Karpas-422 (cell line): Measurements from ENCODE around the gene AK4. TPM values are rescaled to one million over a fixed set of nuclear protein-coding genes. Genes with fewer than 3 reads are reported as not detected.

Source experiments
- DNase-seq: peaks from one replicate; pipeline ENCODE4 v3.0.0-alpha.2; 2015
- H2AFZ ChIP-seq: fragments of 200-600 bp; sonication (generic); 2 replicates; pipeline ENCODE4 v1.6.1; 2014; ENCODE audit warnings: antibody characterized with exemption, low read length, mixed read lengths
- H3K27ac ChIP-seq: fragments of 200-600 bp; sonication (generic); 2 replicates; pipeline ENCODE4 v1.5.1; 2014; ENCODE audit warnings: mild to moderate bottlenecking, low read length, moderate library complexity
- H3K27me3 ChIP-seq: fragments of 200-600 bp; sonication (generic); 2 replicates; pipeline ENCODE4 v1.6.1; 2014; ENCODE audit warnings: low read length, mixed read lengths
- H3K36me3 ChIP-seq: fragments of 200-600 bp; sonication (generic); 2 replicates; pipeline ENCODE4 v1.6.1; 2014; ENCODE audit warnings: low read length, mixed read lengths; ENCODE audit not compliant: insufficient read depth
- H3K4me1 ChIP-seq: fragments of 200-600 bp; sonication (generic); 2 replicates; pipeline ENCODE4 v1.6.1; 2014; ENCODE audit warnings: mild to moderate bottlenecking, low read length, mixed read lengths
- H3K4me2 ChIP-seq: fragments of 200-600 bp; sonication (generic); 2 replicates; pipeline ENCODE4 v1.6.1; 2014; ENCODE audit warnings: low read length, low read depth, mild to moderate bottlenecking; ENCODE audit not compliant: poor library complexity, severe bottlenecking
- H3K4me3 ChIP-seq: fragments of 200-600 bp; sonication (generic); 2 replicates; pipeline ENCODE4 v1.5.1; 2014; ENCODE audit warnings: mild to moderate bottlenecking, antibody characterized with exemption, low read length, mixed read lengths
- H3K79me2 ChIP-seq: fragments of 200-600 bp; sonication (generic); 2 replicates; pipeline ENCODE4 v1.6.1; 2014; ENCODE audit warnings: mild to moderate bottlenecking, low read length, mixed read lengths
- H3K9ac ChIP-seq: fragments of 200-600 bp; sonication (generic); 2 replicates; pipeline ENCODE4 v1.6.0; 2014; ENCODE audit warnings: low read length
- H3K9me2 ChIP-seq: fragments of 200-600 bp; sonication (generic), shearing (Covaris generic); replicated peaks from 2 replicates; pipeline ENCODE4 v1.6.0; 2014; ENCODE audit warnings: mild to moderate bottlenecking, low read length, moderate library complexity; ENCODE audit not compliant: insufficient read depth
- H3K9me3 ChIP-seq: fragments of 300-700, 200-600 bp; sonication (generic); 2 replicates; pipeline ENCODE4 v1.6.1; 2014; ENCODE audit warnings: low read length, mixed read lengths
- H4K20me1 ChIP-seq: fragments of 200-600 bp; sonication (generic); 2 replicates; pipeline ENCODE4 v1.6.1; 2014; ENCODE audit warnings: mild to moderate bottlenecking, antibody characterized with exemption, low read length, low read depth; ENCODE audit not compliant: insufficient read depth
- total RNA-seq: library from RNA; depleted of rRNA; stranded (reverse); fragments of >200 nt; shearing (Covaris generic); gene quantifications from 2 replicates; pipeline ENCODE4 v1.2.3, GENCODE V29; 2014; ENCODE audit warnings: low replicate concordance

The AK4 gene
- total RNA-seq, 1 experiment from 2014 or later, result 0.37 TPM

DNA sequence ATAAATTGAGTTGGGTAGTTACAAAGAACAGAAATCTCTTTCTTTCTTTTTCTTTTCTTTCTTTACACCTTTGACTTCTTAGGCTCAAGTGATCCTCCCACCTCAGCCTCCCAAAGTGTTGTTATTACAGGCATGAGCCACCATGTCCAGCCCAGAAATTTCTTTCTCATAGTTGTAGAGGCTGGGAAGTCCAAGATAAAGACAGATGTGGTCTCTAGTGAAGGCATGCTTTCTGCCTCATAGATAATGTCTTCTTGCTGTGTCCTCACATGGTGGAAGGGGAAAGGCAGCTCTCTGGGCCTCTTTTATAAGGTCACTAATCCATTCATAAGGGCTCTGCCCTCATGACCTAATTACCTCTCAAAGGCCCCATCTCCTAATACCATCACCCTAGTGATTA lies 97.3 kb downstream of the AK4 start:
- H3K9ac ChIP-seq, result no peak overlapping the region
- H3K27ac ChIP-seq, result no peak overlapping the region
- no peak overlapping the region for H2AFZ ChIP-seq
- no peaks in the 10 kb centered on the region for H3K9me3 ChIP-seq
- H3K79me2 ChIP-seq, result no peaks in the 10 kb centered on the region
- H3K27me3 ChIP-seq, result no peaks in the 10 kb centered on the region
- no peaks in the 10 kb centered on the region for H4K20me1 ChIP-seq
- no peak overlapping the region for H3K4me3 ChIP-seq
- H3K36me3 ChIP-seq, result no peaks in the 10 kb centered on the region
- no peaks in the 10 kb centered on the region for H3K4me1 ChIP-seq
- H3K4me2 ChIP-seq, result no peak overlapping the region
- H3K9me2 ChIP-seq, result no peaks in the 10 kb centered on the region
- DNase-seq, result no peak

- no peak for DNase-seq
- H3K4me3 ChIP-seq, result no peak overlapping the region
- H3K9me2 ChIP-seq, result no peaks in the 10 kb centered on the region
- H2AFZ ChIP-seq, result no peak overlapping the region
- H3K9me3 ChIP-seq, result no peaks in the 10 kb centered on the region
- no peaks in the 10 kb centered on the region for H3K79me2 ChIP-seq
- no peak overlapping the region for H3K4me2 ChIP-seq
- H3K36me3 ChIP-seq, result no peaks in the 10 kb centered on the region
- no peaks in the 10 kb centered on the region for H4K20me1 ChIP-seq
- H3K4me1 ChIP-seq, result no peaks in the 10 kb centered on the region
- no peak overlapping the region for H3K27ac ChIP-seq
- H3K9ac ChIP-seq, result no peak overlapping the region
- H3K27me3 ChIP-seq, result no peaks in the 10 kb centered on the region
Observed at GRCh38 chr1:65247419-65248359, 99.7 kb downstream of the AK4 start.

DNA sequence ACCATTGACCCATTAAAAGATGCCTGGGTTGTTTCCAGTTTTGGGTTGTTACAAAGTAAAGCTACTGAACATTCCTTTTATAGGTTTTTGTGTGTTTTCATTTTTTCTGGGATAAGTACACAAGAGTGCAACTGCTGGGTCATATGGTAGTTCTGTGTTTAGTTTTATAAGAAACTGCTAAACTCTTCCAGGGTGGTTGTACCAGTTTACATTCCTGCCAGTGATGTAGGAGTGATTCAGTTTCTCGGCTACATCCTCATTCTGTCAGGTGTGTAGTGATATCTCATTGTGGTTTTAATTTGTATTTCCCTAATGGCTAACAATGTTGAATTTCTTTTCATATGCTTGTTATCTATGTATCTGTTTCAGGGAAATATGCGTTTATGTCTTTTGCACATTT lies 102.8 kb downstream of the AK4 start:
- Histone ChIP-seq H4K20me1 (no peaks in the 10 kb centered on the region), H3K9me2 (no peaks in the 10 kb centered on the region), H3K9me3 (no peaks in the 10 kb centered on the region), H3K4me3 (no peak overlapping the region), H3K9ac (no peak overlapping the region), H2AFZ (no peak overlapping the region), H3K36me3 (no peaks in the 10 kb centered on the region), H3K4me1 (peaks cover 12% of the 10 kb centered on the region), H3K4me2 (no peak overlapping the region), H3K27ac (no peak overlapping the region), H3K79me2 (no peaks in the 10 kb centered on the region), H3K27me3 (no peaks in the 10 kb centered on the region)
- no peak for DNase-seq

GRCh38 chr1:65253800-65254319 lies 105.9 kb downstream of the AK4 start:
- Histone ChIP-seq H3K27ac (no peak overlapping the region), H4K20me1 (no peaks in the 10 kb centered on the region), H3K4me1 (peaks cover 12% of the 10 kb centered on the region), H3K4me2 (peak overlapping the region; percentile 89), H3K9ac (peak overlapping the region; percentile 70), H3K36me3 (no peaks in the 10 kb centered on the region), H3K27me3 (no peaks in the 10 kb centered on the region), H3K9me2 (no peaks in the 10 kb centered on the region), H2AFZ (peak overlapping the region; percentile 98), H3K79me2 (no peaks in the 10 kb centered on the region), H3K9me3 (no peaks in the 10 kb centered on the region), H3K4me3 (peak overlapping the region; percentile 81)
- no peak for DNase-seq

GRCh38 chr1:65254320-65255034 lies 106.5 kb downstream of the AK4 start:
- peak; percentile 92 for DNase-seq
- Histone ChIP-seq H3K9ac (peak overlapping the region; percentile 70), H3K27ac (no peak overlapping the region), H3K27me3 (no peaks in the 10 kb centered on the region), H4K20me1 (no peaks in the 10 kb centered on the region), H3K79me2 (no peaks in the 10 kb centered on the region), H3K4me3 (peak overlapping the region; percentile 81), H2AFZ (peak overlapping the region; percentile 98), H3K9me3 (no peaks in the 10 kb centered on the region), H3K36me3 (no peaks in the 10 kb centered on the region), H3K9me2 (no peaks in the 10 kb centered on the region), H3K4me1 (peaks cover 12% of the 10 kb centered on the region), H3K4me2 (peak overlapping the region; percentile 89)

GRCh38 chr1:65255035-65255655 lies 107.1 kb downstream of the AK4 start:
- H3K27ac ChIP-seq, result no peak overlapping the region

DNA sequence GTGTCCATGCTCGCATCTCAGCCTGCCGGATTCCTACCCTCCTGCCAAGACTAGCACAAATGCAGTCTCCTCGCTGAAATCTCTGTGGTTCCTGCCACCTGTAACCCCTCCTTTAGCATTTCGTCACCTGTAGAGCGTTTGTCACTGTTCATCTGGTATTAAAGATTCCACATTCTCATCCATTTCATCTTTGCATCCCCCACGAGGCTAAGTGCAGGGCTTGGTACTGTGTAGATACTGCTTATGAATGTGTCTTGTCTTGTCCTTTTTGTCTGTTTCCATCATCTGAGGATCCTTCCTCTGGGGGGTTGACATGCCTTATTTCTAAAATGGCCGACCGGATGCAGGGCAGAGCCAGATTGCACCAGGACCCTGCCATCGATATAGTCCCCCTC lies 107.7 kb downstream of the AK4 start:
- Histone ChIP-seq H3K9ac (no peak overlapping the region), H4K20me1 (no peaks in the 10 kb centered on the region), H3K9me3 (no peaks in the 10 kb centered on the region), H3K79me2 (no peaks in the 10 kb centered on the region), H3K9me2 (no peaks in the 10 kb centered on the region), H3K4me1 (peaks cover 12% of the 10 kb centered on the region), H3K4me2 (no peak overlapping the region), H3K4me3 (no peak overlapping the region), H2AFZ (no peak overlapping the region), H3K27me3 (no peaks in the 10 kb centered on the region), H3K27ac (no peak overlapping the region), H3K36me3 (no peaks in the 10 kb centered on the region)
- DNase-seq, result no peak

More at GRCh38 chr1:65255035-65255655, 107.1 kb downstream of the AK4 start:
- H3K9me3 ChIP-seq, result no peaks in the 10 kb centered on the region
- no peaks in the 10 kb centered on the region for H4K20me1 ChIP-seq
- peaks cover 12% of the 10 kb centered on the region for H3K4me1 ChIP-seq
- H3K4me3 ChIP-seq, result peak overlapping the region; percentile 81
- DNase-seq, result no peak
- H2AFZ ChIP-seq, result peak overlapping the region; percentile 88; the same call in 1 of the 2 replicates
- peak overlapping the region; percentile 89 for H3K4me2 ChIP-seq
- H3K9me2 ChIP-seq, result no peaks in the 10 kb centered on the region
- H3K36me3 ChIP-seq, result no peaks in the 10 kb centered on the region
- H3K27me3 ChIP-seq, result no peaks in the 10 kb centered on the region
- no peaks in the 10 kb centered on the region for H3K79me2 ChIP-seq
- peak overlapping the region; percentile 70 for H3K9ac ChIP-seq
